ENCODE data around the gene TRPC3.

Gene TRPC3
- total RNA-seq: 0 to 0.15 (median 0.04) reads per million in 18 experiments

- DNase-seq: peak in 1 of 2 donors; percentile 29
Observed at GRCh38 chr4:121951521-121952110, at the start of gene TRPC3. Gene TRPC3 (minus strand): TSS chr4:121952060. CDS start chr4:121951680, 380 bp downstream.

GRCh38 chr4:122000849-122001248 is 49.0 kb upstream of the TRPC3 start:
- DNase-seq: no peak

DNA sequence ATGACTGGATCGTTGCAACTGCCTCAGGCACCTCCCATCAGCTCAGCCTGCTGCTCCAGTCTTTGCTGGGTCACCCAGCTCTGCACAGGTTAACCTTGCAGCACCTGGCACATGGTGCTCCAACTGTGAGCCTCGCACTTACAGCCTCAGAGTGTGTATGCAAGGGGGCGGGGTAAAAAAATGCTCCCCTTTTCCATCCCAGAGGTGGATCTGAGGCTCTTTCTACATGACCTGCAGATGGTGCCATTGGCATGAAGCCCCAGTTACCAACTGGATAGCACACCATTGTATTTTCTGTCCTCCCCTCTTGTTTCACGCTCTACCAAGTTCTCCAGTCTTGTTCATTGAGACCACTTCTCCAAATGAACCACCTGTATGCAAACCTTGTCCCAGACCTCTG is 46.2 kb upstream of the TRPC3 start:
- no peak for DNase-seq

- no peak for DNase-seq
Observed at GRCh38 chr4:121995790-121996537, 44.1 kb upstream of the TRPC3 start.

DNA sequence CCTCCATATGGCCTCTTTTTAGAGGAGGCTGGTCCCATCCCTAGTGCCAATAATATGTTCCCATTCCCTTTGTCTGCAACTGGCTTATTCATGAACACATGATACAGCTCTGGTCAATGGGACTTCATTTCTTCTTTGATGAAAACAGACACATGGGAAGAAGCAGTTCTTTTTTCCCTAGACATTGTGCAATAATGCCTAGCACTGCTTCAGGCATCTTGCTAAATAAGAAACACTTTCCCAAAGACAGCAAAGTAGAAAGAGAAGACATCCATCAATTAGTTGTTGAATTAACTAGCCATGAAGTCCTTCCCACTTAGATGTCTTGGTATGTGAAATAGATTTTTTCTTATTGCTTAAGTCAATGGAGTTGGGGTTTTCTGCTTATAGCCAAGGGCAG is 40.1 kb upstream of the TRPC3 start:
- DNase-seq: no peak

GRCh38 chr4:121990489-121990888 is 38.6 kb upstream of the TRPC3 start:
- DNase-seq: no peak

GRCh38 chr4:121989715-121990114 is 37.9 kb upstream of the TRPC3 start:
- no peak for DNase-seq

DNA sequence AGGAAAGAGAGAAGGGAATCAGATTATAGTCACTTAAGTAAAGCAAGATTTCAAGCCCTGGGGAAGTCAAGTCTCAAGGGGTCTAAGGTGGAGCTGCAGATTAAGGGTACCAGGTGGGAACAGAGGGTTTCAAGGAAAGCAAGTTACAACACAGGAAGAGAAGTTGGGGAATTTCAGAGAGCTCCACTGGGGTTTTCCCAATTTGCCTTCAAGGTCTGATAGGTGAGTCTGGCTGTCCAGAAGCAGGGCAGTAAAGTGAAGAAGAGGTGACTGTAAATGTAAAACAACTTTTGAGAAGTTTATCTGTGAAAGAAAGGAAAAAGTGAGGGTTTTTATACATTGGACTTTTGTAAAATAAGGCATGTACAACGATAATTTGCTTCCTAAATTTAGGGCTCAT is 37.1 kb upstream of the TRPC3 start:
- DNase-seq: no peak

DNA sequence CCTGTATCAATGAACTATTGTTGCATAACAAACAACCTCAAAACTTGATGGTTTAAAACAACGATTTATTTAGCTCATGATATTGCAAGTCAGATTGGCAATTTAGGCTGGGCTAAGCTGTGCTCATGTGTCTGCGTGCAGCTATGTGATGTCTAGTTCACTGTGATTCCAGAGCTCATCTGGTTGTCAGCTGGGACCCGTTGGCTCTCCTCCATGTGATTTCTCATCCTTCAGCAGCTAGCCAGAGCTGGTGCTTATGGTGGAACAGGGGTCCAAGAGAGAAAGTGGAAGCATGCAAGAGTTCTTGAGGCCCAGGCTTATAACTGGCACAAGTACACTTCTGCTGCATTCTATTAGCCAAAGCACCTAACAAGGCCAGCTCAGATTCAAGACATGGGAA is 28.8 kb upstream of the TRPC3 start:
- DNase-seq: no peak

- DNase-seq: no peak
Observed at GRCh38 chr4:121978172-121978516, 26.3 kb upstream of the TRPC3 start.

DNA sequence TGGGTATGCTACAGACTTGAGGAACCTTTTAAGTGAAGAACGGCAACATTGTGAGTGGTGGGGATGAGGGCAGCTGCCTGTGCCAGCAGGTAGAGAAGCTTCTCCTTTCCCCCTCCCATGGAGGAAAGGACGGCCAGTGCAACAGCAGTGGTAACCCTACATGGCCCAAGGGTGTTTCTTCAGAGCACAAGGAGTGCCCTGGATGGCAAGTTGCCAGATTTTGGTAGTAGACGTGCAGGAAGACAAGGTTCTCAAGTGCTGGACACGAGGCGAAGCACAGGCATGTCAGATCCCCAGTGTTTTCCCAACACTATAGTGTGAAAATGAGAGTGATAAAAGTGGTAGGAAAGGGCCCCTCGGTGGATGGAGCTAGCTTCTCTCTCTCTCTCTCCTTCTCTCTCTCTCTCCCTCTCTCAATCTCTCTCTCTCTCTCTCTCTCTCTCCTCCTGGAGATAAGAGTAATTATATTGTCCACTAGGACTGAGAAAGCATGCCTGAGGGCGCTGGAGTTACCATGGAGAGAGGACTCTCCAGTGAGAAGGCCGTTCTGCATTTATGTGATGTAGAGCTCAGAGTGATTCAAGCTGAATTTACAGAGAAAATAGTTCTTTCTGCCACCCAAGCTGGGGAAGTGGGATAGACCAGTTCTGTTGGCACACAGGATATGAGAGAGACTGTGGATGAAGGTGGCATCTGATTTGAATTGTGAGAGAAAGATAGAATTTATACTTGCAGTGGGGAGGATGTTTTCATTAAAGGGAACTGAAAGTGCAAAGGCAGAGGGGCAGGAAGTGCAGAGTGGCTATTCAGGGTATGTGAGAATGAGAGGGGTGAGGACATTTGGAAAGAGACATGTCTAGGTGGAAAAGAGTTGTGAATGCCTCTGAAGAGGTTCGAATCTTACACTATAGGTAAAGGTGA is 25.7 kb upstream of the TRPC3 start:
- DNase-seq: no peak

GRCh38 chr4:121975784-121976183 is 23.9 kb upstream of the TRPC3 start:
- no peak for DNase-seq

- no peak for DNase-seq
Observed at GRCh38 chr4:121973816-121974215, 22.0 kb upstream of the TRPC3 start.

GRCh38 chr4:121968859-121969258 is 17.0 kb upstream of the TRPC3 start:
- DNase-seq: no peak

DNA sequence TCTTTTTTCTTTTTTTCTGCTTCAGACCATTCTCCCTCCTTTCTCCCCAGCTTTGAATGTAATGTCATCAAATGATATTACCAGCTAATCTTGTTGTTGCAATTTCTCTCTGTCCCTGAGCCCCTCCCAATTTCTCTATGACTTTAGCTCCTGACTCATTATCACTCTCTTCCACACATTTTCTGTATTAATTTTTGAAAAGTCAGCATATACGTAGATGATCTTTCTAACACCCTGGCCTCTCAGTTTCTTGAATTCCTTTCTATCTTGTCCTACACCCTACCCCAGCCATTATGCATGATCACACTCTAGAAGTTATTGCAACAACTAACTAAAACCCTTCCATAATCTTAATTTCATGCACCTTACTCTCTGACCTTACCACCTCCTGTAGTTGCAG is 13.1 kb upstream of the TRPC3 start:
- no peak for DNase-seq

- DNase-seq: no peak
Observed at GRCh38 chr4:121960818-121961217, 9.0 kb upstream of the TRPC3 start.

- no peak for DNase-seq
Observed at GRCh38 chr4:121958777-121959176, 6.9 kb upstream of the TRPC3 start.

- no peak for DNase-seq
Observed at GRCh38 chr4:121957266-121957665, 5.4 kb upstream of the TRPC3 start.

- DNase-seq: no peak
Observed at GRCh38 chr4:121953860-121954259, 2.0 kb upstream of the TRPC3 start.

DNA sequence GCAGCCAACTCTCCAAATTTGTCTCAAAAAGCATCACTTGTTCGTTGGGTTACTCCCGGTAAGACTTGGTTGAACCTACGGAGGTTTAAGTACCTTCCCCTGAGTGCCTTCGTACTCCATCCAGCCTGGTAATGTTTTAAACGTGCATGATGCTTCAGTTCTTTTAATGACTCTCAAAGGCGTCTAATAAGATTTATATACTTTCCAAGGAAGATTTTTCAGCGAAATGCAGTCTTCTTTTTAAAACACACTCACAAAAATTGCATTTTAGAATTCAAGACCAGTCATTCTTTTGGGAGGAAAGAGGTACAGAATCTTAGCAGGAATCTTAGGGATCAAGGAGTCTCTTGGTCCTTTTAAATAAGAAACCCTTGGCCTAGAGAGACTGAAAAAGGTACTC is 430 bp upstream of the TRPC3 start:
- DNase-seq: no peak

DNA sequence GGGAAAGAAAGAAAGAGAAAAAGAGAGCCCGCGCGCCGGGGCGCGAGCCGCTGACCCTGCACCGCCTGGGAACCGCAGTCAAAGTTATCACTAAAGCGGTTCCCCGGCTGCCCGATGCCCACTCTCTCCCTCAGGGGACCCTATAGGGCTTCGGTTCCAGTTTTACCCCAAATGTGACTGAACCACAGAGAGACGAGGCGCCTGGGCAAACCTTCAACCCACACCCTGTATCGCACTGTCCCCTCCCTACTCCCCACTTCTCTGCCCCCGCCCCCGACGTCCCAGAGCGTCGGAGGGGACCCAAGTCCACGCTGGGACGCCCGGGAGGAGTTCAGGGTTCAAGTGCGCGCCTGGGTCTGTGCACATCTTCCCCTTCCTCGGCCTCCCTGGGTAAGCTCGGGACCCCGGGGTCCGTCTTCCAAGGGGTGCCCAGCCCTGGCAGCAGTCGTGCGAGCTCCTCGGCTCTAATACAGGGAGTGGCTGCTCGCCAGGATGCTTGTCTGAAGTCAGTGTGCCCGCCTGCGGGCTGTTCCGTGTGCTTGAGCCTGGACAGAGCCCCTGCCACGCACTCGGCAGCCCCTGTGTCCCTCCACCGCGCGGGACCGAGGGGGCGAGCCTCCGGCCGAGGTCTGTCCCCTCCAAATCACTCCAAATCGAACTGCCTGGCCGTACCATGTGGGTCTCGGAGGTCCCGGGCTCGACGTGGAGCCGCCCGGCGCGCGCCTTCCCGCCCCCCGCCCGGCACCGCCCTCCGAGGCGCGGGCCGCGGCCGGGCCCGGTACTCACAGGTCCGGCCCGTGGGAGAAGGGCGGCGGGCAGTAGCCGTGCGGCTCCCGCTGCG is 960 bp downstream of the TRPC3 start:
- DNase-seq: no peak

DNA sequence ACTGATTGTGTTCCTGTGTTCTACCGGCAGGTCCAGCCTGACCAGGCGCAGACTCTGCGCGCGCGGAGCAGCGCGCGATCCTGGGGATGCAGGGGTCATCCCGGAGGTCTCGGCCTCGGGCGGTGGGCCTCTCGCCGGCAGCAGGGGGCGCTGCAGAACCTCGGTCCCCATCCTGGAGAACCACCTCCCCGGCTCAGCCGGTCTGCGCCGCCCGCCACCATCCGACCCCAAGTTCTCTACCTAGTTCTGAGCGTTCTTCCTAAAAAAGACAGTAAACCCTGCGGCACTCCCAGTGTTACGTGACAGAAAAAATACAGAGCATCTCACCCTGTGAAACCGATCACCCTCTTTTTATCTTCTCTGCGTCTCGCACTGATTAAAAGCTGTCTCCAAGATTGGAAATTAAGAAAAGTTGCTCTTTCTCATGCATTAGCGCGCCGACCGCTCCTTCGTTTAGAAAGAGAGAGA is 1.6 kb downstream of the TRPC3 start:
- DNase-seq: peak; percentile 31 to 34
